K562 (cell line): ENCODE measurements around the gene PTRHD1. TPM values are rescaled to one million over a fixed set of nuclear protein-coding genes. Genes with fewer than 3 reads are reported as not detected.

ENCODE experiments used
- ATAC-seq: fragments of 200-7000 bp; cut with Tn5 transposase; 3 replicates; pipeline ENCODE4 v1.9.1; 2020; ENCODE audit warnings: moderate library complexity
- BruUV-seq: library from RNA; stranded (reverse); fragments of 400-500 nt; replicated peaks from 2 replicates; lab custom pipeline; 2021; lab: Mats Ljungman, UMichigan
- CTCF ChIA-PET: fragments of 300-600 bp; formaldehyde crosslinking; extraction: SDS; loops from one replicate; lab custom pipeline; 2021; ENCODE audit warnings: low intra/inter-chr PET ratio; lab: Yijun Ruan, JAX
- POLR2A ChIA-PET: fragments of 300-600, 350-650 bp; sonication (Branson Sonifier 250); formaldehyde crosslinking; extraction: SDS; loops from one replicate; lab custom pipeline; 2021; ENCODE audit warnings: antibody characterized with exemption, inconsistent platforms; lab: Yijun Ruan, JAX
- DNase-seq, 4 experiments: peaks; one replicate each; pipeline versions ENCODE4 v3.0.0 to v3.0.0-alpha.2; 2011 to 2018; ENCODE audit warnings: low spot score in 3 of 4, mixed read lengths in 3 of 4; ENCODE audit errors: extremely low read depth in 1 of 4
- FAIRE-seq: peaks from 2 replicates; lab custom pipeline; 2011; peaks lifted over from hg19 to GRCh38; lab: Jason Lieb, UNC
- H2AFZ ChIP-seq: 2 replicates; pipeline ENCODE4 v1.6.0; 2011; ENCODE audit warnings: low read depth, low read length, control low read depth, inconsistent platforms
- H3K27ac ChIP-seq: fragments of 200-600 bp; 3 replicates; pipeline ENCODE4 v1.8.0; 2011; ENCODE audit warnings: low read depth, mild to moderate bottlenecking, control low read depth, inconsistent platforms, low read length, moderate library complexity, mixed read lengths; ENCODE audit errors: extremely low read depth
- H3K27me3 ChIP-seq, 2 experiments: fragments of 300-600 bp in 1 of 2; 2 replicates in 1 of 2; 3 replicates in 1 of 2; pipeline versions ENCODE4 v1.6.0 to v1.8.0; 2011; ENCODE audit warnings: inconsistent platforms in 2 of 2, low read length in 2 of 2, mild to moderate bottlenecking in 1 of 2, mixed read lengths in 1 of 2, moderate library complexity in 1 of 2; ENCODE audit not compliant: control insufficient read depth in 2 of 2, insufficient read depth in 2 of 2
- H3K36me3 ChIP-seq: fragments of 300-600 bp; 3 replicates; pipeline ENCODE4 v1.8.0; 2011; ENCODE audit warnings: mild to moderate bottlenecking, low read length, inconsistent platforms; ENCODE audit not compliant: control insufficient read depth, insufficient read depth
- H3K4me1 ChIP-seq, 2 experiments: fragments of 200-600 bp in 1 of 2; replicated peaks in 1 of 2; 2 replicates in 1 of 2; 3 replicates in 1 of 2; pipeline versions ENCODE4 v1.5.1 to v1.8.0; 2011; ENCODE audit warnings: inconsistent platforms in 2 of 2, low read length in 2 of 2, mild to moderate bottlenecking in 1 of 2, mixed read lengths in 1 of 2, moderate library complexity in 1 of 2; ENCODE audit not compliant: control insufficient read depth in 2 of 2, insufficient read depth in 2 of 2
- H3K4me2 ChIP-seq: 2 replicates; pipeline ENCODE4 v1.6.1; 2011; ENCODE audit warnings: low read length, control low read depth, inconsistent platforms, mixed read lengths; ENCODE audit not compliant: insufficient read depth
- H3K4me3 ChIP-seq: fragments of 200-600 bp; sonication (generic), shearing (Covaris generic); 2 replicates; pipeline ENCODE4 v1.5.1; 2016; ENCODE audit warnings: control low read depth, inconsistent platforms
- H3K79me2 ChIP-seq: fragments of 200-600 bp; 3 replicates; pipeline ENCODE4 v1.8.0; 2011; ENCODE audit warnings: low read length, inconsistent platforms; ENCODE audit not compliant: control insufficient read depth, insufficient read depth
- H3K9ac ChIP-seq, 2 experiments: 2 replicates each; pipeline versions ENCODE4 v1.6.0 to v1.6.1; 2011; ENCODE audit warnings: low read depth in 2 of 2, low read length in 2 of 2, control low read depth in 1 of 2, inconsistent platforms in 1 of 2, mild to moderate bottlenecking in 1 of 2, mixed read lengths in 1 of 2; ENCODE audit not compliant: insufficient read depth in 1 of 2
- H3K9me1 ChIP-seq: one replicate; pipeline ENCODE4 v1.6.0; 2011; ENCODE audit warnings: inconsistent platforms, mild to moderate bottlenecking, low read length, moderate library complexity; ENCODE audit not compliant: control insufficient read depth, insufficient read depth
- H3K9me3 ChIP-seq: replicated peaks from 2 replicates; pipeline ENCODE4 v1.5.1; 2011; ENCODE audit warnings: low read depth, low read length, inconsistent platforms; ENCODE audit not compliant: control insufficient read depth, insufficient read depth
- H4K20me1 ChIP-seq: replicated peaks from 2 replicates; pipeline ENCODE4 v1.6.1; 2011; ENCODE audit warnings: low read length, inconsistent platforms, mixed read lengths; ENCODE audit not compliant: control insufficient read depth, insufficient read depth
- BACH1 ChIP-seq: fragments of 200-800 bp; sonication (Bioruptor generic); IDR thresholded peaks from 2 replicates; pipeline ENCODE4 v1.6.1; 2016; ENCODE audit warnings: missing genetic modification characterization, missing compliant biosample characterization
- CBX5 ChIP-seq: IDR thresholded peaks from 2 replicates; pipeline ENCODE4 v1.6.1; 2014; ENCODE audit warnings: low read depth, borderline replicate concordance
- CEBPG ChIP-seq, 3 experiments: fragments of 200-800 bp in 1 of 3; sonication (Bioruptor generic) in 1 of 3; sonication (generic) in 1 of 3; formaldehyde crosslinking in 1 of 3; IDR thresholded peaks in 2 of 3; conservative IDR thresholded peaks in 1 of 3; 2 replicates each; pipeline versions ENCODE4 v1.6.1 to v1.8.0; 2016 to 2022; ENCODE audit warnings: missing compliant biosample characterization in 2 of 3, missing genetic modification characterization in 2 of 3, mild to moderate bottlenecking in 1 of 3, missing genetic modification reagents in 1 of 3
- NELFE ChIP-seq: IDR thresholded peaks from 2 replicates; pipeline ENCODE4 v1.6.1; 2011; ENCODE audit warnings: mild to moderate bottlenecking; ENCODE audit not compliant: insufficient read depth, insufficient read length
- PURB ChIP-seq: sonication (generic); formaldehyde crosslinking; IDR thresholded peaks from 2 replicates; pipeline ENCODE4 v1.9.0; 2021; ENCODE audit warnings: low read depth, mild to moderate bottlenecking, missing genetic modification reagents
- SIRT6 ChIP-seq: IDR thresholded peaks from one replicate; pipeline ENCODE4 v1.6.1; 2012; ENCODE audit warnings: low read depth, mild to moderate bottlenecking, control low read depth, inconsistent platforms, low read length, moderate library complexity
- SMC3 ChIP-seq: conservative IDR thresholded peaks from 2 replicates; pipeline ENCODE4 v1.6.1; 2011; ENCODE audit warnings: low read depth, low read length, improper control_type of control experiment; ENCODE audit not compliant: insufficient read depth
- SUPT5H ChIP-seq: fragments of 450-650 bp; IDR thresholded peaks from 2 replicates; pipeline ENCODE4 v1.6.1; 2016
- THRB ChIP-seq: fragments of 450-650 bp; formaldehyde crosslinking; conservative IDR thresholded peaks from 2 replicates; pipeline ENCODE4 v1.4.0; 2022; ENCODE audit warnings: mild to moderate bottlenecking, missing genetic modification characterization
- ZBTB33 ChIP-seq: sonication (generic); formaldehyde crosslinking; IDR thresholded peaks from 2 replicates; pipeline ENCODE4 v1.8.1; 2023; ENCODE audit warnings: mild to moderate bottlenecking, missing genetic modification reagents
- ZFP1 ChIP-seq: fragments of 450-650 bp; formaldehyde crosslinking; IDR thresholded peaks from 2 replicates; pipeline ENCODE4 v1.4.0; 2020; ENCODE audit warnings: mild to moderate bottlenecking, mixed read lengths
- ZNF311 ChIP-seq: fragments of 250-450 bp; sonication (Bioruptor Pico); IDR thresholded peaks from 2 replicates; pipeline ENCODE4 v1.4.0; 2020; ENCODE audit warnings: mild to moderate bottlenecking, moderate library complexity
- ZNF445 ChIP-seq: fragments of 250-450 bp; sonication (Bioruptor Pico); IDR thresholded peaks from 2 replicates; pipeline ENCODE4 v1.4.0; 2020; ENCODE audit warnings: low read depth, mild to moderate bottlenecking, moderate library complexity
- ZNF695 ChIP-seq: fragments of 450-650 bp; formaldehyde crosslinking; IDR thresholded peaks from 2 replicates; pipeline ENCODE4 v1.4.0; 2020; ENCODE audit warnings: mild to moderate bottlenecking, moderate library complexity
- WGBS: fragments of 100-300 bp; shearing (Covaris generic); methylation state at CpG from one replicate; pipeline ENCODE4 v1.1.6; 2016; ENCODE audit warnings: low coverage, mixed read lengths; ENCODE audit not compliant: insufficient coverage; ENCODE audit errors: missing lambda C conversion rate; 5-methylcytosine and 5-hydroxymethylcytosine counted together
- in situ Hi-C: fragments of 300-500 bp; cut with MboI; formaldehyde crosslinking; loops from 4 replicates; pipeline ENCODE4 v1.15.0; 2018; ENCODE audit warnings: inconsistent platforms, mixed read lengths
- intact Hi-C: fragments of 100-400 bp; cut with micrococcal nuclease; formaldehyde crosslinking; loops from 2 replicates; pipeline ENCODE4 v1.14.2; 2022
- polyA plus RNA-seq, 8 experiments: library from polyadenylated mRNA; depleted of rRNA in 4 of 8; stranded (reverse) in 5 of 8; unstranded in 3 of 8; fragments of >200 nt; fragmentation: Nextera tagmentation in 2 of 8; fragmentation: Illumina TruSeq in 1 of 8; extraction: Ambion mirVana in 2 of 8; extraction: Trizol in 1 of 8; gene quantifications; 2 replicates each; pipeline versions ENCODE4 v1.2.1 to v1.2.3, GENCODE V29; 2011 to 2014; ENCODE audit warnings: inconsistent platforms in 1 of 8, missing spikeins in 1 of 8
- total RNA-seq, 7 experiments: library from RNA; depleted of rRNA in 6 of 7; stranded (reverse); fragments of >200 nt in 6 of 7; fragmentation: Illumina TruSeq in 2 of 7; extraction: Trizol in 2 of 7; gene quantifications; 2 replicates each; pipeline versions ENCODE4 v1.2.1 to v1.2.3, GENCODE V29; 2011 to 2021; ENCODE audit warnings: low replicate concordance in 1 of 7

The PTRHD1 gene
- total and polyA plus RNA-seq, 9 of the 15 experiments (the other 6 are each of a cell fraction or from before 2014, with no cell fraction given): 15.8 to 83.2 (median 46.6) TPM

- no peak for FAIRE-seq
- intact Hi-C loops (no loop called here), in situ Hi-C loops (no loop called here)
- BruUV-seq: no TSS peak
- Histone ChIP-seq H4K20me1 (no peaks in the 10 kb centered on the region), H3K79me2 (no peaks in the 10 kb centered on the region), H3K27ac (no peak overlapping the region), H3K9me3 (no peaks in the 10 kb centered on the region), H3K9ac (no peak overlapping the region), H3K4me3 (no peak overlapping the region), H3K27me3 (no peaks in the 10 kb centered on the region), H3K4me1 (no peaks in the 10 kb centered on the region), H3K4me2 (no peak overlapping the region), H2AFZ (no peak overlapping the region), H3K36me3 (peaks cover 25% of the 10 kb centered on the region), H3K9me1 (no peaks in the 10 kb centered on the region)
- 81% methylated on average over 3 of the region's 3 CpGs for WGBS
- ChIA-PET POLR2A (interaction anchor here (0.7 kb wide), 1 partner anchor 9 kb away, joined by 3 read pairs; no protein-coding TSS in a partner anchor), CTCF (no interaction called here)
- TF ChIP-seq THRB (CRISPR knock-in tag) (no peak), ZNF695 (no peak), ZNF445 (CRISPR knock-in tag) (no peak), ZBTB33 (CRISPR knock-in tag) (no peak), SMC3 (no peak), CBX5 (no peak), SIRT6 (no peak), NELFE (no peak), BACH1 (tag) (no peak), SUPT5H (no peak), CEBPG (CRISPR knock-in tag; IDR thresholded peaks at IDR 0.05) (no peak), CEBPG (tag; conservative IDR thresholded peaks at IDR 0.05 in 1 of 2, IDR thresholded peaks at IDR 0.05 in 1 of 2) (no peak), ZFP1 (CRISPR knock-in tag) (no peak), ZNF311 (CRISPR knock-in tag) (no peak), PURB (CRISPR knock-in tag) (no peak)
- ATAC-seq: no peak
- DNase-seq: no peak
These were observed 49.3 kb downstream of the PTRHD1 start for GRCh38 chr2:24743924-24744323.
